ENCODE data around the gene TOB1.
A peak's percentile ranks its signal among the peaks of the same experiment; 100 is the strongest.
"Not testable (repeated sequence)": the region's sequence is repeated elsewhere in the genome, so short reads cannot be mapped to it uniquely, and the experiment has no call there.

The TOB1 gene

GRCh38 chr17:50868602-50869001 is 2.4 kb upstream of the TOB1 start:
- DNase-seq (ENCODE audit: low read depth in 1 of 2, low spot score in 1 of 2) = no peak

- no peak for DNase-seq (ENCODE audit: low read depth in 1 of 2, low spot score in 1 of 2)
Measured at GRCh38 chr17:50868140-50868438, 1.9 kb upstream of the TOB1 start.

- peak; percentile 64 to 69 for DNase-seq (ENCODE audit: low read depth in 1 of 2, low spot score in 1 of 2)
Measured at GRCh38 chr17:50867363-50868139, 1.4 kb upstream of the TOB1 start.

- peak; percentile 41 to 42 for DNase-seq (ENCODE audit: low read depth in 1 of 2, low spot score in 1 of 2)
Measured at GRCh38 chr17:50866950-50867362, 802 bp upstream of the TOB1 start.

GRCh38 chr17:50865868-50866260 is 290 bp downstream of the TOB1 start:
- no peak for DNase-seq (ENCODE audit: low read depth in 1 of 2, low spot score in 1 of 2)

GRCh38 chr17:50865060-50865867 is 890 bp downstream of the TOB1 start:
- DNase-seq (ENCODE audit: low read depth in 1 of 2, low spot score in 1 of 2) = peak; percentile 18 to 22

GRCh38 chr17:50864747-50865059 is 1.5 kb downstream of the TOB1 start:
- no peak for DNase-seq (ENCODE audit: low read depth in 1 of 2, low spot score in 1 of 2)

GRCh38 chr17:50863931-50864330 is 2.2 kb downstream of the TOB1 start:
- no peak for DNase-seq (ENCODE audit: low read depth in 1 of 2, low spot score in 1 of 2)

GRCh38 chr17:50863221-50863843 is 2.8 kb downstream of the TOB1 start:
- no peak for DNase-seq (ENCODE audit: low read depth in 1 of 2, low spot score in 1 of 2)

GRCh38 chr17:50861822-50862528 is 4.2 kb downstream of the TOB1 start:
- DNase-seq (ENCODE audit: low read depth in 1 of 2, low spot score in 1 of 2) = no peak

GRCh38 chr17:50861334-50861676 is 4.8 kb downstream of the TOB1 start:
- no peak for DNase-seq (ENCODE audit: low read depth in 1 of 2, low spot score in 1 of 2)

- DNase-seq (ENCODE audit: low read depth in 1 of 2, low spot score in 1 of 2) = not testable (repeated sequence)
Measured at GRCh38 chr17:50859727-50860126, 6.4 kb downstream of the TOB1 start.

- no peak for DNase-seq (ENCODE audit: low read depth in 1 of 2, low spot score in 1 of 2)
Measured at GRCh38 chr17:50858486-50859225, 7.5 kb downstream of the TOB1 start.

GRCh38 chr17:50856431-50856830 is 9.7 kb downstream of the TOB1 start:
- DNase-seq (ENCODE audit: low read depth in 1 of 2, low spot score in 1 of 2) = no peak

- DNase-seq (ENCODE audit: low read depth in 1 of 2, low spot score in 1 of 2) = no peak
Measured at GRCh38 chr17:50855708-50856330, 10.3 kb downstream of the TOB1 start.

GRCh38 chr17:50853781-50854180 is 12.4 kb downstream of the TOB1 start:
- no peak for DNase-seq (ENCODE audit: low read depth in 1 of 2, low spot score in 1 of 2)

GRCh38 chr17:50853015-50853615 is 13.0 kb downstream of the TOB1 start:
- no peak for DNase-seq (ENCODE audit: low read depth in 1 of 2, low spot score in 1 of 2)

GRCh38 chr17:50850640-50851039 is 15.5 kb downstream of the TOB1 start:
- no peak for DNase-seq (ENCODE audit: low read depth in 1 of 2, low spot score in 1 of 2)

GRCh38 chr17:50848711-50849110 is 17.4 kb downstream of the TOB1 start:
- no peak for DNase-seq (ENCODE audit: low read depth in 1 of 2, low spot score in 1 of 2)

GRCh38 chr17:50848039-50848438 is 18.1 kb downstream of the TOB1 start:
- no peak for DNase-seq (ENCODE audit: low read depth in 1 of 2, low spot score in 1 of 2)

Measured in activated T-helper 1 cell treated with anti-CD3 and anti-CD28 coated beads, Interleukin-2, amount 50 U/mL, for 16 hours (primary cell).